Stromal cell of bone marrow (primary cell): ENCODE data around the gene SLC10A3.
A peak's percentile ranks its signal among the peaks of the same experiment; 100 is the strongest.

Source experiments
- DNase-seq: peaks from one replicate; pipeline ENCODE4 v3.0.0-alpha.2; 2012; ENCODE audit warnings: low read depth

Gene SLC10A3

GRCh38 chrX:154463611-154464220 lies 26.7 kb downstream of the SLC10A3 start:
- no peak for DNase-seq

GRCh38 chrX:154462396-154462795 lies 28.0 kb downstream of the SLC10A3 start:
- no peak for DNase-seq

GRCh38 chrX:154460326-154460725 lies 30.1 kb downstream of the SLC10A3 start:
- no peak for DNase-seq

GRCh38 chrX:154459832-154460231 lies 30.6 kb downstream of the SLC10A3 start:
- no peak for DNase-seq

- no peak for DNase-seq
These were observed 31.3 kb downstream of the SLC10A3 start for GRCh38 chrX:154458954-154459778.

- no peak for DNase-seq
These were observed 32.1 kb downstream of the SLC10A3 start, which contains the start of gene PLXNA3 for GRCh38 chrX:154458116-154458953. Gene PLXNA3, plus strand, starts transcription at chrX:154458281. Its CDS starts 1,903 bp downstream, at chrX:154460184.

- no peak for DNase-seq
These were observed 32.8 kb downstream of the SLC10A3 start for GRCh38 chrX:154457491-154458115.

- DNase-seq: no peak
These were observed 37.6 kb downstream of the SLC10A3 start for GRCh38 chrX:154452823-154453222.

GRCh38 chrX:154450312-154450711 lies 40.1 kb downstream of the SLC10A3 start:
- DNase-seq: no peak

GRCh38 chrX:154449618-154450017 lies 40.8 kb downstream of the SLC10A3 start:
- no peak for DNase-seq

- DNase-seq: no peak
These were observed 41.9 kb downstream of the SLC10A3 start for GRCh38 chrX:154448484-154448883.

- DNase-seq: no peak
These were observed 44.0 kb downstream of the SLC10A3 start for GRCh38 chrX:154446430-154446829.

- DNase-seq: no peak
These were observed 44.7 kb downstream of the SLC10A3 start for GRCh38 chrX:154445776-154446175.

- no peak for DNase-seq
These were observed 45.6 kb downstream of the SLC10A3 start for GRCh38 chrX:154444755-154445246.

GRCh38 chrX:154443992-154444754 lies 46.3 kb downstream of the SLC10A3 start, which contains the start of gene FAM50A:
Gene FAM50A, plus strand, starts transcription at chrX:154444141. Its CDS starts 95 bp downstream, at chrX:154444236.
- peak; percentile 39 for DNase-seq

- DNase-seq: no peak
These were observed 46.9 kb downstream of the SLC10A3 start for GRCh38 chrX:154443479-154443910.

- DNase-seq: no peak
These were observed 48.3 kb downstream of the SLC10A3 start for GRCh38 chrX:154441984-154442707.

- DNase-seq: no peak
These were observed 48.9 kb downstream of the SLC10A3 start for GRCh38 chrX:154441564-154441963.

GRCh38 chrX:154440623-154441357 lies 49.6 kb downstream of the SLC10A3 start:
- no peak for DNase-seq

GRCh38 chrX:154439841-154440240 lies 50.6 kb downstream of the SLC10A3 start:
- no peak for DNase-seq
